HEK293 (cell line): ENCODE results near the gene PDGFC.

Source experiments
- CTCF ChIA-PET: fragments of 350-600 bp; formaldehyde crosslinking; extraction: SDS; loops from one replicate; lab custom pipeline; 2021; ENCODE audit warnings: antibody characterized with exemption; lab: Yijun Ruan, JAX
- POLR2A ChIA-PET: fragments of 300-600 bp; formaldehyde crosslinking; extraction: SDS; loops from one replicate; lab custom pipeline; 2020; ENCODE audit warnings: antibody characterized with exemption, inconsistent platforms; lab: Yijun Ruan, JAX
- H3K27ac ChIP-seq: fragments of 200-500 bp; sonication (Bioruptor generic); 2 replicates; pipeline ENCODE4 v1.5.1; 2014; ENCODE audit warnings: low read depth, low read length, control low read depth, inconsistent platforms; ENCODE audit errors: extremely low read depth
- H3K36me3 ChIP-seq, 2 experiments: fragments of 200-500 bp in 1 of 2; sonication (Bioruptor generic) in 1 of 2; 1 replicate in 1 of 2; 2 replicates in 1 of 2; pipeline ENCODE4 v1.5.1; 2014 to 2017; ENCODE audit warnings: inconsistent platforms in 2 of 2, low read length in 2 of 2; ENCODE audit not compliant: control insufficient read depth in 2 of 2, insufficient read depth in 1 of 2
- H3K4me1 ChIP-seq: fragments of 200-500 bp; sonication (Bioruptor generic); 2 replicates; pipeline ENCODE4 v1.5.1; 2014; ENCODE audit warnings: mild to moderate bottlenecking, low read length, inconsistent platforms; ENCODE audit not compliant: control insufficient read depth, insufficient read depth
- H3K4me3 ChIP-seq: 2 replicates; pipeline ENCODE4 v1.5.1; 2011; ENCODE audit warnings: low read depth, mild to moderate bottlenecking, control low read depth, low read length, moderate library complexity
- H3K9me3 ChIP-seq: fragments of 200-500 bp; sonication (Bioruptor generic); 2 replicates; pipeline ENCODE4 v1.5.1; 2014; ENCODE audit warnings: low read depth, low read length, inconsistent platforms; ENCODE audit not compliant: control insufficient read depth, insufficient read depth
- FEZF1 ChIP-seq: fragments of 450-650 bp; formaldehyde crosslinking; IDR thresholded peaks from 2 replicates; pipeline ENCODE4 v1.5.1; 2016; ENCODE audit warnings: missing biosample characterization, missing genetic modification characterization
- GFI1B ChIP-seq: fragments of 450-650 bp; formaldehyde crosslinking; IDR thresholded peaks from 2 replicates; pipeline ENCODE4 v1.5.1; 2016; ENCODE audit warnings: missing biosample characterization, missing genetic modification characterization
- MYNN ChIP-seq: fragments of 450-650 bp; formaldehyde crosslinking; IDR thresholded peaks from 2 replicates; pipeline ENCODE4 v1.5.1; 2016; ENCODE audit warnings: missing biosample characterization, missing genetic modification characterization, borderline replicate concordance
- OSR2 ChIP-seq: fragments of 450-650 bp; formaldehyde crosslinking; IDR thresholded peaks from 2 replicates; pipeline ENCODE4 v1.5.1; 2016; ENCODE audit warnings: missing biosample characterization, missing genetic modification characterization
- ZNF175 ChIP-seq: fragments of 450-650 bp; formaldehyde crosslinking; IDR thresholded peaks from 2 replicates; pipeline ENCODE4 v1.5.1; 2016; ENCODE audit warnings: missing biosample characterization, missing genetic modification characterization
- ZNF654 ChIP-seq: fragments of 450-650 bp; formaldehyde crosslinking; IDR thresholded peaks from 2 replicates; pipeline ENCODE4 v1.5.1; 2016; ENCODE audit warnings: low read depth, missing biosample characterization, missing genetic modification characterization
- ZNF664 ChIP-seq: fragments of 450-650 bp; formaldehyde crosslinking; IDR thresholded peaks from 2 replicates; pipeline ENCODE4 v1.5.1; 2016; ENCODE audit warnings: missing biosample characterization, missing genetic modification characterization
- ZSCAN16 ChIP-seq: fragments of 450-650 bp; formaldehyde crosslinking; IDR thresholded peaks from 2 replicates; pipeline ENCODE4 v1.5.1; 2016; ENCODE audit warnings: missing biosample characterization, missing genetic modification characterization
- ZSCAN23 ChIP-seq: fragments of 450-650 bp; formaldehyde crosslinking; IDR thresholded peaks from 2 replicates; pipeline ENCODE4 v1.5.1; 2016; ENCODE audit warnings: missing biosample characterization, missing genetic modification characterization
- TF ChIP-seq, protein P1 (sequence below): fragments of 450-650 bp; formaldehyde crosslinking; IDR thresholded peaks from 2 replicates; pipeline ENCODE4 v1.5.1; 2016; ENCODE audit warnings: missing biosample characterization, missing genetic modification characterization
- TF ChIP-seq, protein P2 (sequence below): fragments of 450-650 bp; formaldehyde crosslinking; IDR thresholded peaks from 2 replicates; pipeline ENCODE4 v1.5.1; 2016; ENCODE audit warnings: missing biosample characterization, missing genetic modification characterization
- TF ChIP-seq, protein P3 (sequence below): sonication (generic); formaldehyde crosslinking; IDR thresholded peaks from 2 replicates; pipeline ENCODE4 v1.8.1; 2022; ENCODE audit warnings: mild to moderate bottlenecking, moderate library complexity, missing genetic modification reagents
- TF ChIP-seq, protein P4 (sequence below): fragments of 450-650 bp; formaldehyde crosslinking; IDR thresholded peaks from 2 replicates; pipeline ENCODE4 v1.5.1; 2017; ENCODE audit warnings: missing biosample characterization, missing genetic modification characterization

The PDGFC gene

DNA sequence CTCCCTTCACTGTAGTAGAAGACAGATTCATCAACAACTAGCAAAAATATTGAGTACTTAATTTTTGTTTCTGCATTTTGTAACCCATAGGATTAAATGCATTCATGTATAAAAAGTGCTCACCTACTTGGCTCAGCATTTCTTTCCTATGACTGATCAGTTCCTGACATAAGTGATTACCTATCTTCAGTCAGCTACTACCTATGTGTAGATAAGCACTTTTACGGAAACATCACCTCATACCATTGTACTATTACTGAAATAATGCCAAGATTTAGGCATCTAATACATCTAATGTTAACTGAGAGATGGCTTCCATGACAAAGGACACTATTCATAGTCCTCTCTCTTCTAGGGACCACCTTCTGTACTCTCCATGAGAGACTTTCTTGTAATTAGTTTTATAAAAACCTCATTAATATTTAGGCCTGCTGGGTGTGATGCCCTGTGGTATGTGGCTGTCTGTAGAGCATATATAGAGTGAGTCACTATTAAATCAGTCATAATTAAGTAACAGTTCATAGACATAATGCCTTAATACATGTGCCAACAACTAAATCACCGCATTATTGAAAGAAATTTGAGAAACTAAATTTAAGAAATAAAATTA, 147.0 kb downstream of the PDGFC start:
- no peaks in the 10 kb centered on the region for H3K9me3 ChIP-seq
- no peaks in the 10 kb centered on the region for H3K4me1 ChIP-seq
- no peak for TF ChIP-seq ZSCAN23 (tag by site-specific recombination)
- no peak for TF ChIP-seq FEZF1 (tag by site-specific recombination)
- no peak for TF ChIP-seq GFI1B (tag by site-specific recombination)
- TF ChIP-seq MYNN (tag by site-specific recombination) = no peak
- TF ChIP-seq, protein P1, sequence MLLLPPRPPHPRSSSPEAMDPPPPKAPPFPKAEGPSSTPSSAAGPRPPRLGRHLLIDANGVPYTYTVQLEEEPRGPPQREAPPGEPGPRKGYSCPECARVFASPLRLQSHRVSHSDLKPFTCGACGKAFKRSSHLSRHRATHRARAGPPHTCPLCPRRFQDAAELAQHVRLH (tag by site-specific recombination) = no peak
- no peak for TF ChIP-seq OSR2 (tag by site-specific recombination)
- TF ChIP-seq, protein P2, sequence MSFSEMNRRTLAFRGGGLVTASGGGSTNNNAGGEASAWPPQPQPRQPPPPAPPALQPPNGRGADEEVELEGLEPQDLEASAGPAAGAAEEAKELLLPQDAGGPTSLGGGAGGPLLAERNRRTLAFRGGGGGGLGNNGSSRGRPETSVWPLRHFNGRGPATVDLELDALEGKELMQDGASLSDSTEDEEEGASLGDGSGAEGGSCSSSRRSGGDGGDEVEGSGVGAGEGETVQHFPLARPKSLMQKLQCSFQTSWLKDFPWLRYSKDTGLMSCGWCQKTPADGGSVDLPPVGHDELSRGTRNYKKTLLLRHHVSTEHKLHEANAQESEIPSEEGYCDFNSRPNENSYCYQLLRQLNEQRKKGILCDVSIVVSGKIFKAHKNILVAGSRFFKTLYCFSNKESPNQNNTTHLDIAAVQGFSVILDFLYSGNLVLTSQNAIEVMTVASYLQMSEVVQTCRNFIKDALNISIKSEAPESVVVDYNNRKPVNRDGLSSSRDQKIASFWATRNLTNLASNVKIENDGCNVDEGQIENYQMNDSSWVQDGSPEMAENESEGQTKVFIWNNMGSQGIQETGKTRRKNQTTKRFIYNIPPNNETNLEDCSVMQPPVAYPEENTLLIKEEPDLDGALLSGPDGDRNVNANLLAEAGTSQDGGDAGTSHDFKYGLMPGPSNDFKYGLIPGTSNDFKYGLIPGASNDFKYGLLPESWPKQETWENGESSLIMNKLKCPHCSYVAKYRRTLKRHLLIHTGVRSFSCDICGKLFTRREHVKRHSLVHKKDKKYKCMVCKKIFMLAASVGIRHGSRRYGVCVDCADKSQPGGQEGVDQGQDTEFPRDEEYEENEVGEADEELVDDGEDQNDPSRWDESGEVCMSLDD (tag by site-specific recombination) = no peak
- no peak for TF ChIP-seq ZNF654 (tag by site-specific recombination)
- TF ChIP-seq, protein P3, sequence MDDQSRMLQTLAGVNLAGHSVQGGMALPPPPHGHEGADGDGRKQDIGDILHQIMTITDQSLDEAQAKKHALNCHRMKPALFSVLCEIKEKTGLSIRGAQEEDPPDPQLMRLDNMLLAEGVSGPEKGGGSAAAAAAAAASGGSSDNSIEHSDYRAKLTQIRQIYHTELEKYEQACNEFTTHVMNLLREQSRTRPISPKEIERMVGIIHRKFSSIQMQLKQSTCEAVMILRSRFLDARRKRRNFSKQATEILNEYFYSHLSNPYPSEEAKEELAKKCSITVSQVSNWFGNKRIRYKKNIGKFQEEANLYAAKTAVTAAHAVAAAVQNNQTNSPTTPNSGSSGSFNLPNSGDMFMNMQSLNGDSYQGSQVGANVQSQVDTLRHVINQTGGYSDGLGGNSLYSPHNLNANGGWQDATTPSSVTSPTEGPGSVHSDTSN (CRISPR knock-in tag) = no peak
- H3K27ac ChIP-seq = no peak overlapping the region
- POLR2A ChIA-PET = no interaction called here
- H3K4me3 ChIP-seq = no peak overlapping the region
- H3K36me3 ChIP-seq = no peaks in the 10 kb centered on the region
- CTCF ChIA-PET = no interaction called here

DNA sequence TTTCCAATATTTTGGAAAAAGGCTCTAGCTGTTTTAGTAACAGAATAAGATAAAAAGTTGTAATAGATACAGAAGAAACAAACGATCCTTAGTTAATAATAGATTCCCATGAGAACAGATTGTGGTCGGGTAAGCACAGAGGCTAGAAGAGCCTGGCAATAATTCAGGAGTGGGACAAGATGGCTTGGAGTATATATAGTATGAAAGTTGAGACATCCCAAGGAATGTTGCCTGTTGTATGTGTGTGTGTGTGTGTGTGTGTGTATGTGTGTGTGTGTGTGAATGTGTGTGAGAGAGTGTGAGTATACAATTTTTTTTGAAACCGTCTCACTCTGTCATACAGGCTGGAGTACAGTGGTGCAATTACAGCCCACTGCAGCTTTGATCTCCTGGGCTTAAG, 150.7 kb downstream of the PDGFC start:
- POLR2A ChIA-PET = no interaction called here

DNA sequence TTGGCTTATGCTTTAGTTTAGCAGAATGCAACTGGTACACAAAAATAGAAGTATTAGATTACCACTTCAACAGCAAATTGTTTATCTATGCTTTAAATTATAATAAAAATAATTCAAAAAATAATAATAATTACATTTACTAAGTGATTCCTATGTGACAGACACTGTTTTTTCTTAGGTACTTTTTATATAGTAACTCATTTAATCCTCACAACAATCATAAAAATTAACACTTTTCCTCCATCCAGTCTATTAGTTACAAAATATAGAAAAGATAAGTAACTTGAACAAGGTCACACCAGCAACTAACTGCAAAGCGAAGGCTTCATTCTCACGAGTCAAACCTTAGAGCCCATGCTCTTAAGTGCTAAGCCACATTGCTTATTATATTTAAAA, 155.2 kb downstream of the PDGFC start:
- TF ChIP-seq ZNF654 (tag by site-specific recombination) = no peak
- TF ChIP-seq ZNF175 = no peak
- peak; percentile 96 for TF ChIP-seq ZNF664 (tag by site-specific recombination)
- TF ChIP-seq, all 188 proteins: peak for 1
- POLR2A ChIA-PET = no interaction called here
- CTCF ChIA-PET = no interaction called here
- Histone ChIP-seq H3K36me3 (no peaks in the 10 kb centered on the region), H3K4me1 (peaks cover 7% of the 10 kb centered on the region), H3K9me3 (no peaks in the 10 kb centered on the region), H3K27ac (peak overlapping the region; percentile 85), H3K4me3 (no peak overlapping the region)

More for the DNA sequence above, 150.7 kb downstream of the PDGFC start:
- Histone ChIP-seq H3K36me3 (no peaks in the 10 kb centered on the region), H3K4me3 (no peak overlapping the region), H3K4me1 (peaks cover 7% of the 10 kb centered on the region), H3K27ac (no peak overlapping the region), H3K9me3 (no peaks in the 10 kb centered on the region)
- CTCF ChIA-PET = no interaction called here
- no peak for TF ChIP-seq ZSCAN16 (tag by site-specific recombination)
- TF ChIP-seq, protein P4, sequence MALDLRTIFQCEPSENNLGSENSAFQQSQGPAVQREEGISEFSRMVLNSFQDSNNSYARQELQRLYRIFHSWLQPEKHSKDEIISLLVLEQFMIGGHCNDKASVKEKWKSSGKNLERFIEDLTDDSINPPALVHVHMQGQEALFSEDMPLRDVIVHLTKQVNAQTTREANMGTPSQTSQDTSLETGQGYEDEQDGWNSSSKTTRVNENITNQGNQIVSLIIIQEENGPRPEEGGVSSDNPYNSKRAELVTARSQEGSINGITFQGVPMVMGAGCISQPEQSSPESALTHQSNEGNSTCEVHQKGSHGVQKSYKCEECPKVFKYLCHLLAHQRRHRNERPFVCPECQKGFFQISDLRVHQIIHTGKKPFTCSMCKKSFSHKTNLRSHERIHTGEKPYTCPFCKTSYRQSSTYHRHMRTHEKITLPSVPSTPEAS (tag by site-specific recombination) = peak; percentile 42
